HG02678 (cell line): ENCODE data around the gene RBM10.
A peak's percentile ranks its signal among the peaks of the same experiment; 100 is the strongest.

Source experiments
- ATAC-seq: cut with Tn5 transposase; IDR thresholded peaks from one replicate; pipeline ENCODE4 v1.9.1; 2021; ENCODE audit warnings: mild to moderate bottlenecking, moderate library complexity; ENCODE audit not compliant: unreplicated experiment

RBM10 gene

DNA sequence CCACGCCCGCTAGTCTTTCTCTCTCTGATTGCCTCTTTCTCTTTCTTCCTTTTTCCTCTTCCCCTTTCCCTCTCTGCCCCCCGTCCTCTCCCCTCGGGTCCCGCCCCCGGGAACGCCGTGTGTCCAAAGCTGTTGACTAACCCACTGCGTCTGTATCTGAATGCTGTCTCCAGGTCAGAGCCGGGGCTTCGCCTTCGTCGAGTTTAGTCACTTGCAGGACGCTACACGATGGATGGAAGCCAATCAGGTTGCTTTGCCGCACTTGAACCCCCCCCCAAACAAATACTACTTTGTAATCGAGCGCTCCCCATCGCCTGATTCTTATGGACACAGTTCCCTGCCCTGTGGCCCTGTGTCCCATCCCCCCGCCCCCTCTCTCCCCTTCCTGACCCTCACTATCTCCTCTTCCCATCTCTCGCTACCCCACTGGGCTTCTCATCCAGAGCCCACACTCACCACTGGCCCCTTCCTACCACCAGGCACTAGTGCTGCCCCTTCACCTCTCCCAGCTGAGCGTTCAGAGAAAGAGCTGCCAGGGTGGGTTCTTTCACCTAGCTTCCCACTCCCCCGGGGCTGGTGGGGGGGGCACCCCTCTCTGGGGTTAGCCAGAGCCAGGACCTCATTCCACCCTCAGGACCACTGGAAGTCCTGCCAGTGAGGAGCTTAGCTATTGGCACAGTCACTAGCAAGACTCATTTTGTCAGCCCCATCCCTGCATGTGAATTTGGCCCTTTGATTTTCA, 30.0 kb downstream of the RBM10 start:
- no peak for ATAC-seq

DNA sequence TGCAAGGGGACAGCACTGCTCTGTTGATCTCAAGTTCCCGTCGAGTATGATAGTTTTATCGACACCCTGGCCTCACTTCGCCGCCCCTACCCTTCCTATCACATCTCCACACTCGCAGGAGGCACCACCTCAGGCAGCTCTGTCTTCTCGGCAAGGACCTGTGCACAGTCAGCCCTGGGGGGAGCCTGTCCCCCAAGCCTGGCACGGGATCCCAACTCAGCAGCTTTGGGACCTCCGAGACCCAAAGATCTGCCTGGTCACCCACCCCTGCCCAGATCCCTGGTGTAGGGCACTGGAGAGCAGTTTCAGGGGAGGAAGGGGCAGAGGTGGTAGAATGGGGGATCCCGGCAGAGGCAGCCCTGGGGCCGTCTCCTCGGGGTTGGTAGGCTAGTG, 30.6 kb downstream of the RBM10 start:
- ATAC-seq = no peak

DNA sequence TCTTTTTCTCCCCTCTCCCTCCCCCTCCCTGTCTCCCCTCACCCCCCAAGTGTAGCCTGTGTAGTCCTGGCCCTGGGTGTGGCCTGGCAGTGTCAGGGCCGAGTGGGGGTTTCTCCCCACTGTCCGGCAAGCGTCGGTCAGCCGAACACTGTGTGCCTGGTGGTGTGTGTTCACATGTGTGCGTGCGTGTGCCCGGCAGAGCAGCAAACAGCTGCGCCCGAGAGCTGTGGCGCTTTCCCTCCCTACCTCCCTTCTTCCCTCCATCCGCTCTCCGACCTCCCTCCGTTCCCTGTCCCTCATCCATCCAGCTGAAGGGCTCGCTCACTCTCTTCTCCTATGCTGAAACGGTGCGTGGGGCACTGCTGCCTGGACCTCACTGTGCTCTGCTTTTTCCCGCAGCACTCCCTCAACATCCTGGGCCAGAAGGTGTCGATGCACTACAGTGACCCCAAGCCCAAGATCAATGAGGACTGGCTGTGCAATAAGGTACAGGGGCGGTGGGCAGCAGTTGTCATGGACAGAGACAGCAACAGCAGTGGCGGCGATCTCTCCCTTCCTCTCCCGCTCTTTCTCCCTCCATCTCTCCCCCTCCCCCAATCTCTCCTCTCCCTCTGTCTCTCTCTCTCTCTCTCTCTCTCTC, 31.2 kb downstream of the RBM10 start:
- no peak for ATAC-seq

DNA sequence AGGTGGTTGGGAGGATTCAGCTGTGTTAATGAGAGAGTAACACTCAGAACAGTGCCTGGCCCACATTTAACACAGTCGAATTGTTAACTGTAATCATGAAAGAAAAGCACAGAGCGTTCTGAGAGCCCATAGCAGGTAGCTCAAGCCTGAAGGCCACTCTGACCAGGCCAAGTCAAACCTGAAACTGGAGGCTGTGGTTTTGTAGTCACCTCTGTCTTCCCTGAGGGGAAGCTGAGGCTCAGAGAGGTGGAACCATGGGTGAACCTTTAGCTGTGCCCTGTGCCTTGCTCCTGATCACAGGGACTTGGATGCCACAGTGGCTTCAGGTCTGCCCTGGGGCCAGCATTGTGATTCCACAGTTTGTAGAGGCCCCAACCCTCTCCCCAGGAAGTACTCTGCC, 32.1 kb downstream of the RBM10 start:
- ATAC-seq = no peak

DNA sequence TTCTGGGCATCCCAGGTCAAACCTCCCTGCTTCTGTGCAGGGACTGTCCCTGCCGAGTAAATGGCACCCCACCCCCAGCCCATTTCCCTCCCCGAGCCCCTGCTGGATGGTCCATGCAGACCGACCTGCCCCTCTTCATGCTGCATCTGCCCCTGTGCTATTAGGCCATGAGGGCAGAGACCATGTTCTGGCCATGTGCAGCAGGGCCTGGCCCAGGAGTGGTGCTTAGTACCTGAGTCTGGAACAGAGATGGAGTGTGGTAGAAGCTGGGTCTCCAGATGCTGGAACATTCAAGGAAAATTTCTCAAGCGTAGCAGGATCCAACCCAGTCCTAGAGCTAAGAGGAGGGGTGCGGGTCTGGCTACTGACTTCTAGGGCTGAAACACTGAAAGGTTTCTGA, 33.3 kb downstream of the RBM10 start:
- no peak for ATAC-seq

DNA sequence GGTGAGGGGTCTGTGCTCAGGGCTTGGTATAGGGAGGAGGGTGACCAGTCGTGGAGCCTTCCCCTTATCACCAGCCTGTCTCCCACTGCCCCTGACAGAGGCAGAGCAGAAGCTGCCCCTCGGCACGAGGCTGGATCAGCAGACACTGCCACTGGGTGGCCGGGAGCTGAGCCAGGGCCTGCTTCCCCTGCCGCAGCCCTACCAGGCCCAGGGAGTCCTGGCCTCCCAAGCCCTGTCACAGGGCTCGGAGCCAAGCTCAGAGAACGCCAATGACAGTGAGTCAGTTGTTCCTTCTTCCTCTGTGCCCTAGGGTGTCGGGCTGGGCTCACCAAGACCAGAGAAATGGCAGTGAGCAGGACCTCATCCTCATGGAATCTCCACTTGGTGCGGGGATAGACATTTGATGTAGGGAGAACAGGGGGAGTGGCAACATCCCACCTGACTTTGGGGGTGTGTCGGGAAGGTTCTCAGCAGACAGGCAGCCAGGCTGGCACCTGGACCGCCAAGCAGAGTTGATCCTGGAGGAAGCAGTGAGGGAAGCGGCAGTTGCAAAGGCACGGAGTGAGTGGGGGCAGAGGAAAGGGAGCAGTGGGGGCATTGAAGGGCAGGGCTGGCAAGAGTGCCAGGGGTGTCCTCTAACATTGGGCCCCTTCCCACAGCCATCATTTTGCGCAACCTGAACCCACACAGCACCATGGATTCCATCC, 34.4 kb downstream of the RBM10 start:
- no peak for ATAC-seq

DNA sequence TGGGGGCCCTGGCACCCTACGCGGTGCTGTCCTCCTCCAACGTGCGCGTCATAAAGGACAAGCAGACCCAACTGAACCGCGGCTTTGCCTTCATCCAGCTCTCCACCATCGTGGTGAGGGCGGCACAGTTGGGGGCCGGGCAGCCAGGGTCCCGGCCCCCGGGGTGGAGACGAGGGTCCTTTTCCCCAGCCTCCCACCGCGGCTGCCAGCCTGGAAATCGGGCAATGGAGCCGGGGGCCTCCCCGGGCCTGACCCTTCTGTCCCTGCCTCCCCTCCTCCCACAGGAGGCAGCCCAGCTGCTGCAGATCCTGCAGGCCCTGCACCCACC, 34.9 kb downstream of the RBM10 start:
- no peak for ATAC-seq

DNA sequence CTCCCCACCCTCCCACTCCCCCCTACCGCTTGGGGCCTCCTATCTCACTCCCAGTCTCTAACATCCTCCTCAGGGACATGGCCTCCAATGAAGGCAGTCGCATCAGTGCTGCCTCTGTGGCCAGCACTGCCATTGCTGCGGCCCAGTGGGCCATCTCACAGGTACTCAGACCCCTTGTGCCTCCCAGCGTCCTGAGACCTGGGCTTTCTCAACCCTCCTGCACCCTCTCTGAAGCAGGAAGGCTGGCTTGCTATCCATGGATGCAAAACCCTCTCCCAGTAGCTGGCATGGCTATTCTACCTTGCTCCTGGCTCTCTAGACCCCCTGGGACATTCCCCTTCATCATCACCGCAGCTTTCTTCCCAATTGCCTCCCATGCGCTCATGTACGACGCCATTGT, 35.3 kb downstream of the RBM10 start:
- ATAC-seq = no peak

DNA sequence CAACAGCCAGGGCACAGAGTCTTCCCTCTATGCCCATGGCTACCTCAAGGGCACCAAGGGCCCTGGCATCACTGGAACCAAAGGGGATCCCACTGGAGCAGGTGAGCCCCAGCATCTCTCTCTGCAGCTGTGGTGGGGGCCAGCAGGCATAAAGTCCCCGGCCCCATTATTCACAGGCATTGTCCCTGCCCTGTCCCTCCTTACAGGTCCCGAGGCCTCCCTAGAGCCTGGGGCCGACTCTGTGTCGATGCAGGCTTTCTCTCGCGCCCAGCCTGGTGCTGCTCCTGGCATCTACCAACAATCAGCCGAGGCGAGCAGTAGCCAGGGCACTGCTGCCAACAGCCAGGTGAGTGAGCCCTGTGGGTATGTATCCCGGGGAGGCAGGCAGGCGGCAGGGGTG, 36.3 kb downstream of the RBM10 start:
- no peak for ATAC-seq

DNA sequence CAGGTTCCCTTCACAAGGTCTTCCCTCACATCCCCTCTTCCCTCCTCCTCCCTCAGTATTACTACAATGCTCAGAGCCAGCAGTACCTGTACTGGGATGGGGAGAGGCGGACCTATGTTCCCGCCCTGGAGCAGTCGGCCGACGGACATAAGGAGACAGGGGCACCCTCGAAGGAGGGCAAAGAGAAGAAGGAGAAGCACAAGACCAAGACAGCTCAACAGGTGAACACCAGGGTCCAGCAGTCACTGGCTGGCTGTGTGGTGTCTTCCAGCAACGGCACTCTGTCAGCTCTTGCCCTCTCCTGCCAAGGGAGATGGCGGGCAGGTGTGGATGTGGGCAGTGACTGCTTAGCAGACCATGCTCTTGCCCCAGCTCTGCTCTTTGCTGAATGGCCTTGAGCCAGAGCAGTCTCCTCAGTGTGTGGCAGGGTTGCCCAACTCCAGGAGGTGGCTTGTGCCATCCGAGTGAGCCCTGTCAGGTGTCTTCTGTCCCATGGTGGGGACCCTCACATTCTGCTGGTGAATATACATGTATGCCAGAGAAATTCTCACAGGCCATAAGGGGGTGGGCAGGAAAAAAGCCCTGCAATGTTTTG, 37.2 kb downstream of the RBM10 start:
- no peak for ATAC-seq

DNA sequence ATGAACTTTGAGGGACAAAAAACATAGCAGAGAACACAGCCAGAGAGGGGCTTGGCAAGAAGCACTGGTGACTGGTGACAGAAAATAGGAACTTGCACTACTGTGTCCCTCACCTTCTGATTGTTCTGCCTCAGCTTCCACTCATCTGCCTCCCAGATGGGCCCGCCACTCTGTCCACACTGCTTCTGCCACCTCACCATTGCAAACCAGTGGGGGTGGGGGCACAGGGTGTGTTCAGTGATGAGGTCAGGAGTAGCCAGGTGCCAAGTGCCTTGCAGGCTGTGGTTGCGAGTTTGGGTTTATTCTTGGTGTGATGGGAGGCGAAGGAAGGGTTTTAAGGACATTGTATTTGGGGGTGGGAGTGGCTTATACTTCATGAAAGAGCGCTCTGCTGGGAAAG, 39.5 kb downstream of the RBM10 start:
- ATAC-seq = no peak

DNA sequence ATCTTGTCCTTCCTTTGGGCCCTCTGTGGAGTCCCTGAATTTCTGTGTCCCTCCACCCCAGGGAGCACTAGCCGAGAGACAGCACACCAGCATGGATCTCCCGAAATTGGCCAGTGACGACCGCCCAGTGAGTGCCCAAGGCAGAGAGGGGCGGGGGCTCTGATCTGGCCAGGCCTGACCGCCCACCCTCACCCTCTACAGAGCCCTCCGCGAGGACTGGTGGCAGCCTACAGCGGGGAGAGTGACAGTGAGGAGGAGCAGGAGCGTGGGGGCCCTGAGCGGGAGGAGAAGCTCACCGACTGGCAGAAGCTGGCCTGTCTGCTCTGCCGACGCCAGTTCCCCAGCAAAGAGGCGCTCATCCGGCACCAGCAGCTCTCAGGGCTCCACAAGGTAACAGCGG, 40.2 kb downstream of the RBM10 start:
- no peak for ATAC-seq

DNA sequence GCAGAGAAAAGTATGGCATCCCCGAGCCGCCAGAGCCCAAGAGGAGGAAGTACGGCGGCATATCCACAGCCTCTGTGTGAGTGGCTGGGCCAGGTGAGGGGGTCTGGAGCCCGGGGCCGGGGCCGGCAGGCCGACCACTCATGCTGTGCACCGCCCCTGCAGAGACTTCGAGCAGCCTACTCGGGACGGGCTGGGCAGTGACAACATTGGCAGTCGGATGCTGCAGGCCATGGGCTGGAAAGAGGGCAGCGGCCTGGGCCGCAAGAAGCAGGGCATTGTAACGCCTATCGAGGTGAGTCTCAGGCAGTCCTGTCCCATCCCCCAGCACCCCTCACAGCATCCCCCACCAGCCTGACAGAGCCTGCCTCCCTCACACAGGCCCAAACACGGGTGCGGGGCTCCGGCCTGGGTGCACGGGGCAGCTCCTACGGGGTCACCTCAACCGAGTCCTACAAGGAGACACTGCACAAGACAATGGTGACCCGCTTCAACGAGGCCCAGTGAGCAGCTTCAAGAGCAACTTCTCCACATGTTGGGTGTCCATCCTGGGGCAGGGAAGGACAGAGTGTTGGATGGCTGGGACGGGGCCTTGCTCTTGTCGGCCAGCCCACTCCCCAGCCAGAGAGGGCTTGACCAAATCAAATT, 41.2 kb downstream of the RBM10 start:
- ATAC-seq = no peak

DNA sequence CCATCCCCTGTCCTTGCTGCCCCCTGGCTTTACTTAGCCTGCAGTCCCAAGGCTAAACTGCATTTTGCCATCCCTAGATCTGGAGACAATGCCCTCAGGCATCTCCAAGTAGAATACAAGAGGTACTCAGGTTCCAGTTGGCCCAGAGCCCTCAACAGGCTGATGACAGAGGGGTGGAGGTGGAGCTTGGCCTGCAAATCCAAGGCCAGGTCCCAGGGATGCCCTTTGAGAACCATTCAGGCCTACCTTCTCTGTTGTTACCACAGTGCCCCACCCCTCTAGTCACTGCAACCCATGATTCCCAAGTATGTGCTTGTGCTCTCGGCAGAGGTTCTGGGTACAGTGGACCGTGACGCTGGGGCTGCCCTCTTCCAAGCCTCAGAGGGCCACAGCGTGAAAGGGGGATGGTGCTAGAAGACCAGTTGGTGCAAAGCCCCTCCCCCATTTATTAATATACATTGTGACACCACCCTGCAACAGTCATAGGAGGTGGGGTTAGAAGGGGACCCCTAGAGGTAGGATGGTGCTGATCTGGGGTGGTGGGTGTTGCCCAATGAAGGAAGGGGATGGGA, 42.2 kb downstream of the RBM10 start:
- ATAC-seq = no peak

DNA sequence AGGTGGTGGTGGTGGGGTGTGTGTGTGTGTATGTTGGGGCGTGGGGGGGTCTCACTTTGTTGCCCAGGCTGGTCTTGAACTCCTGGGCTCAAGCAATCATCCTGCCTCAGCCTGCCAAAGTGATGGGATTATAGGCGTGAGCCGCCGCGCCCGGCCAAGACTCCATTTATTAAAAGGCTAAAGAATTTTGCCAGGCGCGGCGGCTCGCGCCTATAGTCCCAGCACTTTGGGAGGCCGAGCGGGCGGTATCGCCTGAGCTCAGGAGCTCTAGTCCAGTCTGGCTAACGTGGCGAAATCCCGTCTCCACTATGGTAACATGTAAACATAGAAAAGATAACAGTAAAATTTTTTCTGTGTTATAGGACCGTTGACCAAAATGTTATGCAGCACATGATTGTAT, 44.9 kb downstream of the RBM10 start:
- ATAC-seq = no peak

DNA sequence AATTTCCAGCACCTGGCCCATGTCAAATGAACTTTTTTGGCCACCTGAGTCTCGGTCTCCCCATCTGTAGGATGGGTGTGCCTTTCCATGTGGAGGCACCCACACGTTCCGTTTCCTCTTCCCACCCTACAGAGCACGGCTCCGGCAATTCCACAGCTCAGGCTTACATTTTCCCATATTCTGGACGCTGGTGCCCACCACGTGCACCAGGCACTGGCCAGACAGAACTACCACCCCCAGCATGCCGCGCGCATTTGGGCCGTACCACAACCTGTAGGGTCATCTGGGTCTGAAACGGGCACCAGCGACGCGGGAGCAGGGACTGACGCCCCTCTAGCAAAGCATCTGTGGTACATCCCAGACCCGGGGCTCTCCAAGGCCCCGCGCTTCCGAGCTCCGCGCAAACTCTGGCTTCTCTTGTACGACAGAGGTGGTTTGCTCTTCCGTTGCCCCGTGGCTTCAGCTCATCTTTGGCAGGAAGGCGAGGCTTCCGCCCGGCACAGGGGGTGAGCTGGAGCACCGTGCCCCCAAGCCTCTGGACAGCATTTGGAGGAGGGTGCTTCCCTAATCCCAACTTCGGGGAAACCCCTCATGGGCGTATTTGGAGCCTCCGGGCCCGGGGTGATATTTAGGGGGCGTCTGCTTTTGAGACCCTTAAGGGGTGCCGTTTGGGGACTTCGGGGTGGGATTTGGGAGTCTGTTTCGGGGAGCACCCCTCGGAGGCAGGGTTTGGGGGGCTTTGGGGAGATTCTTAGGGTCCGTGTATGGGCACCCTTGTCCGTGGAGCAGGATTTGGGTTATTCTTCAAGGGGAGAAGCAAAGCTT, 45.6 kb downstream of the RBM10 start:
- peak; percentile 68 for ATAC-seq

DNA sequence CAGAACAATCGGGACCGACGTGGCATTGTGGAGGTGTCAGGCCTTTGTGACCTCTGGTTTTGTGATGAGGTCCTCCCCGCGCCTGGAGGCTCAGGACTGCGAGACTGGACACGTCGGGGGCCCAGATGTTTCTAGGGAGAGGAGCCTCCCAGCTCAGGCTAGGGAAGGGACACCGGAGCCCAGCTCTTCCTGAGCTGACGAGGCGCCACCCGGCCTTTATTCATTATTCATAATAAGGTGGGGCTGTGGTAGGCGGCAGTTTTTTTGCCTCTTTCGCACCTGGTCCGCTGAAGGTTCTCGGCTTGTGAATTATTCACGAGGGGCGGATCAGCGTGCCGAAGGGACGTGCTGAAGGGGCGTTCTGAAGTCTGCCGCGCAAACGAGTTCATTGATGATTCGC, 46.3 kb downstream of the RBM10 start:
- ATAC-seq = no peak

DNA sequence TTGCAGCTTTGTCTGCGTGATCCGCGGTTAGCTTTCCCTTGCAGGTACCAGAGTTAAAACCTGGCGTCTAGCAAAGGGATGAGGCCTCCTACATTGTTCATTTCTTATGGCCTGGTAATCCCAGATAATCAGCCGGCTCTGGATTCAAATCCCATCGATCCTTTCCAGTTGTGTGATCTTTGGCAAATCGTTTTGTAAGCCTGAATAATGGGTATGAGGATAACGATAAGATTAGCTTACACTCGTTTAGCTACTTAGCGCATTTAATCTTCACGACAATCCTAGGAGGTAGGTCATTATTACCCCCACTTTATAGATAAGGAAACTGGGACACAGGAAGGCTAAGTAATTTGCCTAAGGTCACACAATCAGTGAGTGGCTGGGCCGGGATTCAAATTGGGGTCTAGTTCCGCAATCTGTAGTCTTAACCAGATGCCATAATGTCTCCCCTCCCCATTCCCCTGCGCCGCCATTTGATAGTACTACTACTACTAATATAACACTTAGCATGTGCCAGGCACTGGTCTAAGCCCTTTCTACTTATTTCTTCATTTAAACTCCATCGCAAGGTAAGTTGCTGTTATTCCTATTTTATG, 46.9 kb downstream of the RBM10 start:
- no peak for ATAC-seq

DNA sequence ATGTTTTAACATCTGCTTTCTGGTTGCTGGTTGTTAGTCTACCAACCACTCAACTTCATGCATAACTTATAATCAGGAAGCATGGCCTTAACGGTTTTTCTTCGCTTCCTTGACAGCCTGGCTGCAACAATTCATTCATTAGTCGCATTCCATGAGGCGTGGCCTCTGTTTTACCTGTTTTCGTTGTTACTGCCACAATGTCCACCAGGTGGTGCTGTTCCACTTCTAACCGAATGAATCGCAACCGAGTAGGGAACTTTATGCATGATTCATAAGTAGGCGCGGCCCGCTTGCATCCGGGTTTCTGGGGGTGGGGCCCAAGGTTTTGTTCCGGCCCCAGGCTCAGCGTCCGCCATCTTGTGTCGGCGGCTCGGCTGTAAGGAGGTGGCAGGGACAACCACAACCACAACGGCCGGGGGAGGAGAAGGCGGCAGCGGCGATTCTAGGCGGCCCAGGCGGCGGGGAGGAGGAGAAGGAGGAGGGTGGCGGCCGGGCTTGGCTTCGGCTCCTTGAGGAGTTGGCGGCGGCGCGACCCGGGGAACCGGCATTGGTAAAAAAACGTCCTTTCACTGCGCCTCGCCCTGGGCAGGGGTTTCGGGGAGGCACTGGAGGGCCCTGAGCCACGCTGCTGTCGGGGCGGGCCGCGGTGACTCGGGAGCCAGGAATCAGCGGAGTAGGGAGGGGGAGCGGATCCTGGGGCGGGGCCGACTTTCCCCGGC, 48.6 kb downstream of the RBM10 start, which contains the start of gene UBA1:
UBA1 (plus strand) TSS at position 355 of the 719 bp plus-strand sequence. CDS start 4,974 bp downstream, outside the sequence.
- ATAC-seq = peak; percentile 67
